Ovary (tissue), 3 donors: Measurements from ENCODE around the gene ERRFI1.
A peak's percentile ranks its signal among the peaks of the same experiment; 100 is the strongest.

ENCODE experiments used
- POLR2A ChIP-seq: fragments of 450-650 bp; IDR thresholded peaks from one replicate; pipeline ENCODE4 v1.6.1; 2017; ENCODE audit warnings: antibody characterized with exemption, mild to moderate bottlenecking, moderate library complexity
- TF ChIP-seq, protein P1 (sequence below), 3 donors: fragments of 450-650 bp in 2 of 3; fragments of 200-600 bp in 1 of 3; IDR thresholded peaks; one replicate each; pipeline versions ENCODE4 v1.5.1 to v1.8.0; 2016 to 2022; ENCODE audit warnings: antibody characterized with exemption in 3 of 3, mild to moderate bottlenecking in 1 of 3
- donor health status: DM: no; HTN: no; CAD: no.

DNA sequence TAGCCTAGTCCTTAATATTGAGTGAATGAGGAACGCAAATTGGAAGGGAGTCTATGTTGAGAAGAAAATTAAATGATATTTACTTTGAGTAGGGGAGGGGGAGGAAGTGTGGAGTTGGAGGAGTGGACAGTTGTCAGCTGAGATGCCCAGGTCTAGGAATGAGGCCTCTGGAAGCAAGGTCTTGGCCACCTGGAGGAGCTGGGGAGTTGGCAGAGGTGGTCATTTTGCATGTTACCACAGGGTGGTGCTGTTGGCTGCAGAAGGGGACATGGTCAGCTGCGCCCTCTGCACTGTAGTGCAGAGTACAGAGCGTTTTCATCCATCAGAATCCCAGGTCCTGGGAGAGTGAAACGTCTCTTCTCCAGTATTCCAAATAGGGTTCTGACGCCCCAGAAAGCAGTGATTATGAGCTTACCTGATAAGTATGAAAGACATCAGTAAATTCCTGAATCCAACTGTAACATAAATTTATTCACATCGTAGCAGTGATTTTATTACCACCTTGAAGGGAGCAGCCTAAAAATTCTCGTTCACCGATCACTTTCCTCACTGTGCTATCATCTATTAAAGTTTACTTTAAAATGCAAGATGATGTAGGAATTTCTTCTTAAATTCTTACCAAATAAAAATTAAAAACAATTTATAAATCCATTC is 50.8 kb downstream of the ERRFI1 start:
- TF ChIP-seq, protein P1, sequence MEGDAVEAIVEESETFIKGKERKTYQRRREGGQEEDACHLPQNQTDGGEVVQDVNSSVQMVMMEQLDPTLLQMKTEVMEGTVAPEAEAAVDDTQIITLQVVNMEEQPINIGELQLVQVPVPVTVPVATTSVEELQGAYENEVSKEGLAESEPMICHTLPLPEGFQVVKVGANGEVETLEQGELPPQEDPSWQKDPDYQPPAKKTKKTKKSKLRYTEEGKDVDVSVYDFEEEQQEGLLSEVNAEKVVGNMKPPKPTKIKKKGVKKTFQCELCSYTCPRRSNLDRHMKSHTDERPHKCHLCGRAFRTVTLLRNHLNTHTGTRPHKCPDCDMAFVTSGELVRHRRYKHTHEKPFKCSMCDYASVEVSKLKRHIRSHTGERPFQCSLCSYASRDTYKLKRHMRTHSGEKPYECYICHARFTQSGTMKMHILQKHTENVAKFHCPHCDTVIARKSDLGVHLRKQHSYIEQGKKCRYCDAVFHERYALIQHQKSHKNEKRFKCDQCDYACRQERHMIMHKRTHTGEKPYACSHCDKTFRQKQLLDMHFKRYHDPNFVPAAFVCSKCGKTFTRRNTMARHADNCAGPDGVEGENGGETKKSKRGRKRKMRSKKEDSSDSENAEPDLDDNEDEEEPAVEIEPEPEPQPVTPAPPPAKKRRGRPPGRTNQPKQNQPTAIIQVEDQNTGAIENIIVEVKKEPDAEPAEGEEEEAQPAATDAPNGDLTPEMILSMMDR (IDR thresholded peaks at IDR 0.05): peak; percentile 83 to 90 (median 88)
- TF ChIP-seq POLR2A: no peak
